ENCODE results near the gene ZNF473. TPM values are rescaled to one million over a fixed set of nuclear protein-coding genes. Genes with fewer than 3 reads are reported as not detected.

Gene ZNF473
- total RNA-seq, 1 experiment from 2014 or later, result 19.0 TPM

- no peak overlapping the region for H2BK12ac ChIP-seq (ENCODE audit: insufficient read length, low read depth, low read length)
- H3K79me2 ChIP-seq (ENCODE audit: insufficient read depth, low read length), result no peaks in the 10 kb centered on the region
- DNase-seq, result no peak
- H3K18ac ChIP-seq (ENCODE audit: insufficient read length, low read depth, low read length), result no peak overlapping the region
- Mint-ChIP-seq H3K4me3 (no peak overlapping the region), H3K9me3 (no peaks in the 10 kb centered on the region), H3K27ac (no peak overlapping the region), H3K36me3 (ENCODE audit: insufficient read depth in 1 of 3, low read depth in 3 of 3) (peaks cover 10 to 40% (median 35%) of the 10 kb centered on the region in 3 experiments), H3K27me3 (ENCODE audit: low read depth) (no peaks in the 10 kb centered on the region), H3K4me1 (no peaks in the 10 kb centered on the region)
- no peak overlapping the region for H4K91ac ChIP-seq (ENCODE audit: insufficient read length, low read depth, low read length)
- no peaks in the 10 kb centered on the region for H3K9me3 ChIP-seq (ENCODE audit: control insufficient read depth, low read depth, low read length)
- no peak overlapping the region for H3K27ac ChIP-seq (ENCODE audit: insufficient read length, low read depth, low read length)
- no peaks in the 10 kb centered on the region for H4K20me1 ChIP-seq (ENCODE audit: control insufficient read depth, insufficient read depth, insufficient read length)
- H3K27me3 ChIP-seq (ENCODE audit: insufficient read depth, low read length), result no peaks in the 10 kb centered on the region
- no CpG with 5 or more reads among the region's 17 CpGs for WGBS (ENCODE audit: extremely low coverage, insufficient read length, low lambda C conversion rate)
- H3T11ph ChIP-seq (ENCODE audit: low read length), result no peak overlapping the region
- H3K4ac ChIP-seq (ENCODE audit: low read depth, low read length), result no peak overlapping the region
- TF ChIP-seq CTCF (conservative IDR thresholded peaks at IDR 0.05), result no peak
- no peaks in the 10 kb centered on the region for H3K4me1 ChIP-seq (ENCODE audit: insufficient read depth, low read length)
- no peaks in the 10 kb centered on the region for H3K79me1 ChIP-seq (ENCODE audit: insufficient read depth, low read depth, low read length, poor library complexity, severe bottlenecking)
- no peak overlapping the region for H3K56ac ChIP-seq (ENCODE audit: insufficient read length, low read depth, low read length)
- H2AFZ ChIP-seq (ENCODE audit: low read length), result no peak overlapping the region
- no peak overlapping the region for H3K9ac ChIP-seq (ENCODE audit: extremely low read depth, insufficient read length, low read length)
- H2AK5ac ChIP-seq (ENCODE audit: insufficient read length, low read length), result no peak overlapping the region
- no peak overlapping the region for H2BK20ac ChIP-seq (ENCODE audit: low read depth, low read length, poor library complexity, severe bottlenecking)
- H3K14ac ChIP-seq (ENCODE audit: insufficient read depth, low read length), result no peak overlapping the region
- H3K23me2 ChIP-seq (ENCODE audit: insufficient read length, low read depth, low read length, poor library complexity, severe bottlenecking), result no peaks in the 10 kb centered on the region
- H3K4me2 ChIP-seq (ENCODE audit: insufficient read depth, insufficient read length, low read length), result no peak overlapping the region
- no peak overlapping the region for H3K23ac ChIP-seq (ENCODE audit: insufficient read length, low read depth, low read length)
- no peak overlapping the region for H4K8ac ChIP-seq (replicated peaks; ENCODE audit: insufficient read length, low read depth, low read length)
- no peak overlapping the region for H2BK120ac ChIP-seq (ENCODE audit: low read depth, low read length, poor library complexity, severe bottlenecking)
- H4K5ac ChIP-seq (ENCODE audit: insufficient read length, low read depth, low read length), result no peak overlapping the region
- H2BK5ac ChIP-seq (ENCODE audit: insufficient read length, low read length), result no peak overlapping the region
- no peak overlapping the region for H2BK15ac ChIP-seq (ENCODE audit: low read depth, low read length)
Observed at GRCh38 chr19:50003254-50003788, 22.5 kb upstream of the ZNF473 start.
